ENCODE measurements around the gene HECTD4. TPM values are rescaled to one million over a fixed set of nuclear protein-coding genes. Genes with fewer than 3 reads are reported as not detected.

The HECTD4 gene
- total and polyA plus RNA-seq, 2 of the 4 experiments (the other 2 are of a cell fraction): 12.9 to 13.0 TPM

- peak; percentile 69 for TF ChIP-seq RCOR1 (IDR thresholded peaks at IDR 0.05; ENCODE audit: insufficient replicate concordance, low read length)
- TF ChIP-seq MAFK (IDR thresholded peaks at IDR 0.05; ENCODE audit: low read depth, low read length): no peak
- TF ChIP-seq SMC3 (IDR thresholded peaks at IDR 0.05; ENCODE audit: low read depth, low read length): no peak
Measured at GRCh38 chr12:112122823-112123690, 259.2 kb downstream of the HECTD4 start (continued).

All from IMR-90 (cell line).